Measurements from ENCODE around the gene M1AP.
"Not testable (repeated sequence)": the region's sequence is repeated elsewhere in the genome, so short reads cannot be mapped to it uniquely, and the experiment has no call there.

The M1AP gene

DNA sequence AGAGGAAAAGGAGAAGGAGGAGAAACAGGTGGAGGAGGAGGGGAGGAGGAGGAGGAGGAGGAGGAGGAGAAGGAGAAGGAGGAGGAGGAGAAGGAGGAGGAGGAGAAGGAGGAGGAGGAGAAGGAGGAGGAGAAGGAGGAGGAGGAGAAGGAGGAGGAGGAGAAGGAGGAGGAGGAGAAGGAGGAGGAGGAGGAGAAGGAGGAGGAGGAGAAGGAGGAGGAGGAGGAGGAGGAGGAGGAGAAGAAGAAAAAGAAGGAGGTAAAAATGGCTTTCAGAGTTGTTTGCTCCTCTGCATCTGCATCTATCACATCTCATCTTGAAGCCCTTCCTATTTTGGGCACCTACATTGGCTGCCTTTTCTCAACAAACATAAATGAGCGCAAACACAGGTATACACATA lies 87.1 kb downstream of the M1AP start:
- DNase-seq: not testable (repeated sequence)

DNA sequence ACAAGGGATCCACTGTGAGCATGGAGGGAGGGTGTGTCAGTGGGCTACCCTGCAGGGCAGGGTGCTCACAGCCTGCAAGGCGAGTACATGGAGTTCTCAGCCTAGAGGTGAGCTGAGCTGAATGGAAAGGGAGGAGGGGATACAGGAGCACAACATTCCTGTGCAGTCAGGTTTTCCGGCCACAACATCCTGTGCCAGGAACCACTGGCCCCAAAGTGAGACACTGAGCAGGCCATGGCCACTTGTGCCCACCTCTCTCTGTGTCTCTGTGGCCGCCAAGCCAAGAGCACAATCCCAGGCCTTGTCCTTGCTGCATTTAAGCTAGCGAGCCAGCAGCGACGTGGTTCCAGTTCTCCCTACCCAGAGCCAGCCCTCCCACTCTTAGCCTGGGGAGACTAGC lies 87.5 kb downstream of the M1AP start:
- no peak for DNase-seq

DNA sequence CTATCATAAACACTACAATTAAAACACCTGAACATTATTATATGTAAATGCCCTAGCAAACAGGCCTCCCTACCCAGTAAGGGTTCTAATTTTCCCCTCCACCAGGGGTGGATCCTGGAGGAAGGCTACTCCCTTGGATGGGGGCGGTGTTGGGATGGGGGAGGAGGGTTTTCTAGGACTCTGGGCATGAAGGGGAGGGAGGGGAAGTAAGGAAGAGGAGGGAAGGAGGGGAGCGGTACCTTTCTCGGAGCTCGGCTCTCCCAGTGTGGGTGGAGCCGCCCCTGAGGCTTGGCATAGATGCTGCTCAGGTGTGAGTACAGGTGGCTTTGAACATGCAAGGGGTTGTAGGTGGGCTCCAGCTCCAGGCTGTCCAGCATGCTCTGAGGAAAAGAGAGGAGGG lies 88.2 kb downstream of the M1AP start:
- no peak for DNase-seq

DNA sequence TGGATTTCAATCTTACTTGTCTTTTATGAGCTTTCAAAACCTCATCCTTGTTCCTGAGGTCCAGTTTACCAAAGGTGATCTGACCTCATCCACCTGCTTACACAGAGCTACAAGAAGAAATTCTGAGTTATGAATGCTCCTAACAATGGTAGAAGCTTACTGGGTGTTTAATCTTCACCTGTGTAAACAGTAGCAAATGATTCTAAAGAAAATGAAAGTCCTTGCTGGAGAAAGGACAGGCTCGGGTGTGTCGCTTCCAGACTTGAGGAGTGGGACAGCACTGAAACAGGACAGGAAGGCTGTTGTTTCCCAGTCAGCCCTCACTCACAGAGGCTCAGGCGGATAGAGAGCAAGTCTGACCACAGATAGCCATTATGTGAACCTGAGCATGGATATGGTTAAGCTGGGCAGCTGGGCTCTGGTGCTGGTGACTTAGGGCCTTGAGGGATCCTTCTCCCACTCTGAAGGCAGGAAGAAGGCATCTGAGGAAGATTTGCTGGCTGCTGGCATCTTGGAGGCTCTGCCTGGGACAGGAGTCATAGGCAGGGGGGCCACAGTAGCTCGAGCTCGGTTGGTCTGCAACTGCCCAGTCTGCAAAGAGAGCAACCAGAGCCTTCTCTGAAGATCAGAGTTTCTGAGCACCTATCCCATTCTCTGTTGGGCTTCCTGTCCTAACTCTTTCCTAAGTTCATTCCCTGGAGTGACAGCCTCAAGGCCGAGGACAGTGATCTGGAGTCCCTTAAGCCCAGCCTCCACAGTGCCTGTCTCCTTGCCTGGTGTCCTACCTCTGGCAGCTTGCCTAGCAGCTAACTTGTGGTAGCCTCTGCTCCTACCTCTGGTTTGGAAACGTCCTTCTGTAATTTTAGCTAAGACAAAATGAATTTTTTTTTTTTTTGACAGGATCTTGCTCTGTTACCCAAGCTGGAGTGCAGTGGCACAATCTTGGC lies 89.6 kb downstream of the M1AP start:
- DNase-seq: no peak

DNA sequence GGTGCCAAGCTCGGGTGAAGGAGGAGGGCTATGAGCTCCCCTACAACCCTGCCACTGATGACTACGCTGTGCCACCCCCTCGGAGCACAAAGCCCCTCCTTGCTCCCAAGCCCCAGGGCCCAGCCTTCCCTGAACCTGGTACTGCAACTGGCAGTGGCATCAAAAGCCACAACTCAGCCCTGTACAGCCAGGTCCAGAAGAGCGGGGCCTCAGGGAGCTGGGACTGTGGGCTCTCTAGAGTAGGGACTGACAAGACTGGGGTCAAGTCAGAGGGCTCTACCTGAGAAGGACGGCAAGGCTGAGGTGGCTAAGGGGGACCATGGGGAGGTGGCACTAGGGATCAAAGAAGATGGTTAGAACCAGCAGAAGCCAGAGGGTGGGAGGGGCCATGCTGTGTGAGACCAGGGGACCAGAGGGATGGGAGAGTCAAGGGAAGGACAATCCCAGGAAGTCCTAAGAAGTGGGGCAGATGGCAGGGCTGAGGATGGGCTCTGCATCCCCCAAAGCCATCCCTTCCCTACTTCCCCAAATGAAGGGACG lies 91.2 kb downstream of the M1AP start:
- no peak for DNase-seq

DNA sequence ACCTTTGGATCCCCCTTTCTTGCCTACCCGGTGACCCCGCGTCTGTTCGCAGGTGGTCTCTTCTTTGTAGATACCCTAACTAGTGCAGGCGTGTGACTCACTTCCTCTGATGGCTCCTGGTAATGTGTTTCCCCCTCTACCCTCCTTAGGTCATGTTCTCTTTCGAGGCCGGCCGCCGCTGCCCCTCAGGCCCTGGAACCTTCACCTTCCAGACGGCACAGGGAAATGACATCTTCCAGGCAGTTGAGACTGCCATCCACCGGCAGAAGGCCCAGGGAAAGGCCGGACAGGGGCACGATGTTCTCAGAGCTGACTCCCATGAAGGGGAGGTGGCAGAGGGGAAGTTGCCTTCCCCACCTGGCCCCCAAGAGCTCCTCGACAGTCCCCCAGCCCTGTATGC lies 92.0 kb downstream of the M1AP start:
- no peak for DNase-seq

DNA sequence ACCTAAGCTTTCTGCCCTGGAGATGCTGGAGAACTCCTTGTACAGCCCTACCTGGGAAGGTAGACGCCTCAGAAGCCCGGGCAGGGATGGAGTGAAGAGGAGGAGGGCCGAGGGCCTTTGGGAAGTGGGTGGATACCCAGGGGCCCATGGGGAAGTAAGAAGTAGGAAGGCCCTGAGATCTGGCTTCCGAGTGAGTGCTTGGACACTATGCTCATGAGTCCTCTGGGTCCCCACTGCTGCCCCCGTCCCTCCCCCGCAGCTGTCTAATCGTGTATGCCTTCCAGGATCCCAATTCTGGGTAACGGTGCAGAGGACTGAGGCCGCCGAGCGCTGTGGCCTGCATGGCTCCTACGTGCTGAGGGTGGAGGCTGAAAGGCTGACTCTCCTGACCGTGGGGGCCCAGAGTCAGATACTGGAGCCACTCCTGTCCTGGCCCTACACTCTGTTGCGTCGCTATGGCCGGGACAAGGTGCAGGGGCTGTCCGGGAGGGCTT lies 92.5 kb downstream of the M1AP start:
- DNase-seq: no peak

DNA sequence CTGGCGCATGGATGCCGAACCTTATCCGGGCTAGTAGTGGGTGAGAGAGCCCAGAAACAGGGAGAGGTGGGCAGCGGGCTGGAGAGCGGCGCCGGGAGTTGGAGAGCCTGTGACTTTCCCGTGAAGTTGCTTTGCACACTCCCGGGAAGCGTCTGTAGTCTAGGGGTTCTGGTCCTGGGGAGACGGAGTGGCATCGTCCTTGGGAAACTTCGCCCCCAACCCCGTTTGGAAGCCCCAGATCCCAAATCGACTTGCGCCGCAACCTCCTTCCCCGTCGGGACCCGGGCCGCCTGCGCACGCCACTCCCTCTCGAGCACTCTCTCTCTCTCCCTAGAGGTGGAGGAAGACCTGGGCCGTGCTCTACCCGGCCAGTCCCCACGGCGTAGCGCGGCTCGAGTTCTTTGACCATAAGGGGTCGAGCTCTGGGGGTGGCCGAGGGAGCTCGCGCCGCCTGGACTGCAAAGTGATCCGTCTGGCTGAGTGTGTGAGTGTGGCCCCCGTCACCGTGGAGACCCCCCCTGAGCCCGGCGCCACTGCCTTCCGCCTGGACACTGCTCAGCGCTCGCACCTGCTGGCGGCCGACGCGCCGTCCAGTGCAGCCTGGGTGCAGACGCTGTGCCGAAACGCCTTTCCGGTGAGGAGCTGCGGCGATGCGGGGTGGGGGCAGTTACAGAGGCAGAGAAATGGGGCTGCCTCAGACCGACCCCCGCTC lies 93.2 kb downstream of the M1AP start:
- DNase-seq: no peak

DNA sequence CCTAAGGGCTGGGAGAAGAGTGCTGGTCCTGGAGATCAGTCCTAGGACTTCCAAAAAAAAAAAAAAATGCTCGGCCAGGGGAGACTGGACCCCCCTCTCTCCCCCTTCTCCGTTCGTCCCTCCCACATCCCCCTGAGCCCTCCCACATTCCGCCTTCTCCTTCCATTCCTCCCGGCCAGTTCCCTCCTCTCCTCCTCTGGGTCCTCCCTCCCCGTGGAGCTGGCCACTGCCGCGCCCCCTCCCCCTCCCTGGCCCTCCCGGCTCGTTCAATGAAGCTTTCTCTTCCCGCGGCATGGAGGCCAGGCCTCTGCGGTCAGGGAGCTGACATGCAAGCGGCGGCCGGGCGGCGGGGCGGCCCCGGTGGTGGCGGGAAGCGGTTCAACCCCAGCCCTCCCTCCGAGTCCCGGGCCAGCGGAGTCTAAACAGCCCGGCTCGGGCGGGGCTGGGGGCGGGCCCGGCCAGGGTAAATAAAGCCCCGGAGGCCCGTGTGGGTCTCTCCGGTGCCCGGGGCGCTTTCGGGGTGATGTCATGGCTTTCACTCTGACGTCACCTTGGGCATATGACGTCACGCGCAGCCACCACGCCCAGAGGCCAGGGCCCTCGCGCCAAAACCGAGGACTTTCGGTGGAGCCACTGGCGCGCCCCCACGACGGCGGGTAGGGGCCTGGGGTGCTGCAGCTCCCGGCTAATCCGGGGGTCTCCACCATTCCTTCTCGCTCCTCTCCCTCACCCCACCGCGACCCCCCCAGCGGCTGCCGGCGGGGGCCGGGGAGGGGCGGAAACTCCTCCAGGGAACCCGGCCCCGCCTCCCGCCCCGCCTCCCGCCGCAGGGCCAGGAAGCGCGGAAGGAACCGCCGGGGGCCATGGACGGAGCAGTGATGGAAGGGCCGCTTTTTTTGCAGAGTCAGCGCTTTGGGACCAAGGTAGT lies 94.0 kb downstream of the M1AP start, which contains the start of the genes DOK1 and LOXL3:
TSS of gene DOK1 (plus strand) at position 829 of the 928 bp plus-strand sequence. CDS start at position 864, 35 bp downstream.
TSS of gene LOXL3 (minus strand) at position 51 of the 928 bp plus-strand sequence. CDS start 1,308 bp downstream, outside the sequence.
- DNase-seq: peak; percentile 46 to 69

DNA sequence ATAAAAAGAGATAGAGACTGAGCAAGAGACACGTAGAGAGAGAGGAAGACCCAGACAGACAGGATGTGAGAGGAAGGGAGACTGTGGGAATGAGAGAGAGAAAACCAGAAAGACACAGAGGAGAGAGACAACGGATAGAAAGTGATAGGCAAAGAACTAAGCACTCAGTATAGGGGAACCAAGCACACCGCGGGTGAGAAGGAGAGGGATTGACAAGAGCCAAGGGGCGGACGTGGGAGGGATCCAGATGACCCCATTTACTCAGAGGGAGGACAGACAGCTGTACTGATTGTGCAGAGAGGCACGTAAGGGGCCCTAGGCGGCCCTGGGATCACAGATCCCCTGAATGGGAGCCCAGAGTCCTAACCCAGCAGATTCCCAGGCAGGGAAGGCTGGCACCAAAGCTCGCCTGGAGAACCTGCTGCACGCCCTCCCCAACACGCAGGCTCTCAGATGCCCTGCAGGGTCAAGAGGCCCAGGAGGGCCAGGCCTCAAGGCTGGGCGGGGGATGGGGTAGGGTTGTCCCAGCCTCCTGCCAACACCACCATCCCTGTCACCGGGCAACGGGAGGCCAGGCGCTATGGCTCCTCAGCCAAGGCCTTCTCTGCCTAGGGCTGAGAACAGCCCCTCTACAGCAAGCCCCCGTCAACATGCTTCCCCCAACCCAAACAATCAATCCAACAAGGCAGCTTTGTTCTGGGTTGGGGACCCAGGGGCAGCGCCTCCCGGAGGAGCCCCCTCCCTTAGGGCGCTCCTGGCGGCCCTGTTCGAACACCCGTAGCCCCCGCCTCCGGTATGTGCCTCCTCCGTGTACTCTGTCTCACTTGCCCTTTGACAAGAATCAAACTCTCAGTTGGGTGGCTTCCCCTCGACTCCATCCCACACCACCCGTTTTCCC lies 95.0 kb downstream of the M1AP start:
- DNase-seq: no peak

DNA sequence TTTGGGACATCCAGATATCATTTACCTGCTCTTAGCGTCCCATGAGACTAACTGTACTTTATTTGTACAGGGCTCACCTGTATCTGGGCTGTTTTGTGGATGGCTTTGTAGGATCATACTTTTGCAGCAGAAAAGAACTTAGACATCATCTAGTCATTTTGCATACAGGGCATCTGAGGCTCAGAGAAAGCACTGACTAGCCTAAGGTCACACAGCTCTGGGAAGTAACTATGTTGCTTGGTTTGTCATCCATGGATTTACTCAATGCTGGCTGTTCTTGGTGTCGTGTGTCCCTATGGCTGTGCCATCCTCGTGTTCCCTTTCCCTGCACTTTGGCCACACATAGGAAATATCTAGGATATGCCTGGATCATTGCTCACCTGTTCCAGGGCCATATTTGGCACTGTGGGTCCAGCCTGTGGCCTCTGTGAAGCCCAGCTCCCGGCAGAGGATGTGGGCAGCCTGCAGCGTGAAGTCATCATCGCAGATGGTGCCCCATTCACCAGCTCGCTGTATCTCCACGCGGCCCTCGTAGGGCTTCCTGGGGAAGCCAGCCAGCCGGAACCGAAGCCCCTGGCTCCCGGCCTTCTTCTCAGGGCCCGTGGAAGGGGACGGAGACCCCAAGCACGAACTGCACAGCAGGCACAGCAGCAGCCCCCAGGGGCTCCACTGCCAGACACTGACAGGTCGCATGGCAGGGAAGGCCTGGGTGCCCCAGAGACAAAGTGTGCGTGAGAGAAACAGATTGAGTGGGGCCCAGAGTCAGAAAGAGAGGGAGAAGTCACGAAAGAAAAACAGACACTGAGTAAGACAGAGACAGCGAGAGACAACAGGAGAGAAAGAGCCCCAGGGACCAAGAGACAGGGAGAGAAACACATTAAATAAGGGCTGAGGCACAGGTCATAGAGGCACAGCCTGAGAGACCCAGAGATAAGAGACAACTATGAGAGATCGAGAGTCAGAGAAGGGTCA lies 95.9 kb downstream of the M1AP start:
- no peak for DNase-seq

DNA sequence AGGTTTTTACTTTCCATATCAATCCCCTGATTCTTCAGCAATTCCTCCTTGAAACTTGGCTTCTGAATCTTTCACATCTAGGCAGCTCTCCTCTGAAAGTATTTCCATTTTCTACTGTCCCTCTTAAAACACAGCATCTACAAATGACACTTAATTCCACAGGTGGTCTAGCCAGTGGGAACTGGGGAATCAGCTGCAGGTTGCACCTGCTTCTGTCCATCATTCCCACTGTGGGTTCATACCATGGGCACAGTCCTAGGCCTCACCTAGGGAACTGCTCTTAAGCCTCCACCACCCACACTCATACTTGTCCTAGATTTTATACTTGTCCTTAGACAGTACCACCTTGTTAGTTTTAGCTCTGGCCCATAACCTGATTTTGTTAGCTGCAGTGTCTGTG lies 96.6 kb downstream of the M1AP start:
- no peak for DNase-seq

DNA sequence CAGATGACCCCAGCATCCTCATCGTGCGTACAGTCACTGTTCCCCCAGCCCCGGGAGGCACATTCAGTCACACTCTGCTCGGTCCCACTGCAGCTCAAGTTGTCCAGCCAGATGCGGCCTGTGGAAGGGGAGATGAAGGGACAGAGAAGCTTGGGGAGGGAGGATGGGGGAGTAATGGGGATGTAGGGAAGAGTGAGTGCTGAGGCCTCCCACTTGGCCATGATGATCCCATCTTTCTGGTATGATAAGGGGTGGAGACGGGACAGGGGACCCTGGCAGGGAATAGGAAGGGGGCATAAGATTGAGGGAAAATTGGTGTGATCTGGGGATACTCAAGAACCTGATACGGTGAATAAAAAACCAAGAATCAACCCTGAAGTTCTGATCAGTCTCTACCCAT lies 97.9 kb downstream of the M1AP start:
- DNase-seq: no peak

DNA sequence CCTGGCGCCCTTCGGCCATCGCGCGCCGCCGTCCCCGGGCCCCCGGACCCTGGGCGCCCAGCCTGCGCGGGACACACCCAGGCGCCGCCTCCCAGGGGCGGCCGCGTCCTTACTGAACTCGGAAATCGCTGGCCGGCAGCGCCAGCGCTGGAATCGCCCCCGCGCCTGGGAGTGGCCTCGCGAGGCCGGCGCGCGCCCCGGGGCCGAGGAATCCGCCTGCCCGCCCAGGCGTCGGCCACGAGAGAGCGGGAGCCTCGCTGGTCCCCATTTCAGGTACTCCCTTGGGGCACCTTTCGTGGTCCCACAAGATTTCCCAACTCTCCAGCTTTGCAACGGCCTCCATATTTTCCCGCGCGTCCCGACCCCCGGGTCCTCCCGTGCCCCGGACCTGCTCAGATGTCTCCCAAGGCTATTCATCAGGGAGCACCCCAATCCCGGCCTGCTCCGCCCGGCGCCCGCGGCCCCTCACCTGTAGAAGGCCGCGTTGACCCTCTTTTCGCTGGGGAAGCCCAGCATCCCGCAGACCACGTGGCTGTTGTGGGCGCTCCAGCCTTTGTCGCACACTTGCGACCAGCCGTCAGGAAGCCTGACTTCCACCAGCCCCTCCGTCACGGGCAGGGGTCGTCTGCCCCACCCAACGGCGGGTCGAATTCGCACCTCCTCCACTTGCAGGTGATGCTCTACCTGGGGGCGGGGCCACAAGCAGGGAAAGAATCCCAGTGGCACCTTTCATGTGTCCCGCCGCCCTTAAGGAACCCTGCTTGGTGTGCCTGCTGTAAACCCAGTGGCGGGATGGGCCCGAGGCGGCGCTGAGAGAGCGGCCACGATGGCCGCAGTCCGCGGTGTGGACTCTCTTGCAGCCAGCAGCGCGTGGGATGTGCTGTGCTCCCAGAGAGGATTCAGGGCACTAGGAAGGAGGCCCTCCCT lies 99.0 kb downstream of the M1AP start:
- no peak for DNase-seq

DNA sequence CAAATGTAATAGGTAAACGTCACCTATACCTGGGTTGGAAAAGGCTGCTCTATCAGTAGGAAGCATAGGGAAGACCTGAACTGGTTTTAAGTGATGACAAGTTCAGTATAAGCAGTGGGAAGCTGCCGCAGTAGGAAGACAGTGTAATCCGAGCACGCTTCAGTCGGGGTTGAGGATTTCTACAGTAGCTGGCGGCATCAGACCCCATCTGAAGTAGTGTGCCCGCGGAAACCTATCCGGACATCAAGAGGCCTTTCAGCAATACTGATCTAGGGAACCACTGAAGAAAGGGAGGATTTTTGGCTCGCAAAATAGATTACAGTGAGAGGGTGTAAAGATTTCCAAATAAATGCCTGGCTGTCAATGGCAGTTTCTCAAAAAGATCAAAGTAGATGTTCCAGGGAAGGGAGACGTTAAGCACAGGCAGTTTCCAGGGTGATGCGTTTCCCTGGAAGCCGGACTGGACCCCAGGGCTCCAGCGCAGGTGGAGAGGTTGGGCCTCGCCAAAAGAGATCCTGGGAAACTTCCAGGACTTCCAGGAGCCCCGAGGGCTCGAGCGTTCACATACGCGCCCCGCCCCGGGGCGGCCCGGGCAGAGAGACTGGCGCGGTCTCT lies 99.7 kb downstream of the M1AP start:
- no peak for DNase-seq

DNA sequence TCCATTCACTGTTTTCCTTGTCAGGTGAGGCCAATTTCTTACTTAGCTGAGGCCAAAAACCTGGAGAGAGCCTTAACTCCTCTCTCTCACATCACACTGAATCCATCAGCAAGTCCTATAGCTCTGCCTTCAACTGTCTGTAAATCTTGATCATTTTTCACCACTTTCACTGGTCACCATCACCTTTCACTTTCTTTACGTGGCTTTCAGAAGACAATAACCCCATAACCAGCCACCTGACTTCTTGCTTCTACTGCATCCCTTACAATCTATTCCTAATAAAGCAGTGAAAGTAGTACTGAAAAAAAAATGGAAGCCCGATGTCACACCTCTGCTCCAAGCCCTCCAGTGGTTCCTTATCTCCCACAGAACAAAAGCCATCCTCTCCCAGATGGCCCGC lies 102.1 kb downstream of the M1AP start:
- no peak for DNase-seq

DNA sequence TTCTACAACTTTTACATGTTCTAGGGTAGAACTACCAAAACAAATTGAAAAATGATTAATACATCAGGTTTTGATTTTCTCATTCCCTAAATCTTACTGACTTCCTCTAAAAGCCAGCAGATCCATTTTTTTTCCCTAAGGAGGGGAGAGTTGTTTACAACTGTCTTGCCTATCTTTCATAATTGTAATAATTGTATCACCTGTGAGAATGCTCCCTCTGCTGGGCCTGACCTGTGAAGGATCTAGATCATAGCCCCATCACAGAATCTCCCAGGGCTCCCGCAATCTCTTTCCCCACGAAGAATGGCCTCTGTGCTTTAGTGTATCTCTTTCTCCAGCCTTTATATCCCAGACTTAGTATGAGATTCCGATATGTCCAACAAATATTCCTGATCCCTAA lies 103.5 kb downstream of the M1AP start:
- DNase-seq: no peak

DNA sequence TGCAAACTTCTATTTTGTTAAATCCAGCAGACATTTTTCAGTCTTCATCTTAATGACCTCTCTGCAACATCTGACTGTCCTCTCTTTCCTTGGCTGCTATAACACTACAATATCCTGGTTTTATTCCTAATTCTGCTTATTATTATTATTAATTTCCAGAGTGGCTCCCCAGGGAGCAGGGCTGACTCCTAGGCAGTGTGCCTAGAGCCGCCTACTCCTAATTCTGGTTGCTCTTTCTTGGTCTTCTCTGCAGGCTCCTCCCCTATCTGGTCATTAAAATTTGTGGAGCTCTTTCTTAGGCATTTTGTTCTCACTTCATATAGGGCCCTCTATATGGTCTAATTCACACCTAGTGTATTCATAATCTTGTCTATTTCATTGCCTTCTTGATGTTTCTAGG lies 105.2 kb downstream of the M1AP start:
- DNase-seq: no peak

Data from hippocampal formation (tissue), 2 donors.